BJ (cell line): ENCODE measurements around the gene C19orf25. TPM values are rescaled to one million over a fixed set of nuclear protein-coding genes. Genes with fewer than 3 reads are reported as not detected.

Source experiments
- CTCF ChIA-PET: fragments of 350-600 bp; formaldehyde crosslinking; extraction: SDS; loops from one replicate; lab custom pipeline; 2021; ENCODE audit warnings: antibody characterized with exemption, inconsistent platforms; lab: Yijun Ruan, JAX
- POLR2A ChIA-PET: fragments of 300-600 bp; sonication (Branson Sonifier 250); formaldehyde crosslinking; extraction: SDS; loops from one replicate; lab custom pipeline; 2021; ENCODE audit warnings: antibody characterized with exemption; lab: Charles Lee
- DNase-seq: peaks from one replicate; pipeline ENCODE4 v3.0.0-alpha.2; 2011; ENCODE audit warnings: low read depth
- H3K27me3 ChIP-seq: 2 replicates; pipeline ENCODE4 v1.6.0; 2011; ENCODE audit warnings: low read length; ENCODE audit not compliant: control insufficient read depth, insufficient read depth
- H3K36me3 ChIP-seq: 2 replicates; pipeline ENCODE4 v1.5.1; 2011; ENCODE audit warnings: low read length; ENCODE audit not compliant: control insufficient read depth, insufficient read depth
- H3K4me3 ChIP-seq: 2 replicates; pipeline ENCODE4 v1.5.1; 2011; ENCODE audit warnings: low read depth, mild to moderate bottlenecking, control low read depth, low read length
- CTCF ChIP-seq: IDR thresholded peaks from 2 replicates; pipeline ENCODE4 v1.5.1; 2011; ENCODE audit warnings: low read depth, mild to moderate bottlenecking, control low read depth, inconsistent platforms, low read length, moderate library complexity; ENCODE audit not compliant: insufficient read depth
- polyA plus RNA-seq: library from polyadenylated mRNA; depleted of rRNA; stranded (reverse); fragments of >200 nt; gene quantifications from 2 replicates; pipeline ENCODE4 v1.2.3, GENCODE V29; 2011

The C19orf25 gene
- polyA plus RNA-seq, 1 experiment = 32.6 TPM

- no peak for DNase-seq
- CTCF ChIA-PET = no interaction called here
- POLR2A ChIA-PET = no interaction called here
Measured at GRCh38 chr19:1487576-1488281, 8.7 kb upstream of the C19orf25 start.

GRCh38 chr19:1486720-1487575 lies 7.9 kb upstream of the C19orf25 start:
- TF ChIP-seq CTCF = no peak
- H3K4me3 ChIP-seq = no peak overlapping the region
- CTCF ChIA-PET = no interaction called here
- H3K27me3 ChIP-seq = peaks cover 4% of the 10 kb centered on the region
- POLR2A ChIA-PET = no interaction called here
- H3K36me3 ChIP-seq = no peaks in the 10 kb centered on the region
- no peak for DNase-seq

More at GRCh38 chr19:1487576-1488281, 8.7 kb upstream of the C19orf25 start:
- TF ChIP-seq CTCF = no peak
- no peaks in the 10 kb centered on the region for H3K36me3 ChIP-seq
- H3K4me3 ChIP-seq = no peak overlapping the region
- peaks cover 4% of the 10 kb centered on the region for H3K27me3 ChIP-seq

GRCh38 chr19:1483979-1484428 lies 5.0 kb upstream of the C19orf25 start:
- POLR2A ChIA-PET = no interaction called here
- H3K4me3 ChIP-seq = no peak overlapping the region
- H3K27me3 ChIP-seq = no peaks in the 10 kb centered on the region
- H3K36me3 ChIP-seq = no peaks in the 10 kb centered on the region
- no peak for TF ChIP-seq CTCF
- DNase-seq = no peak
- CTCF ChIA-PET = no interaction called here

DNA sequence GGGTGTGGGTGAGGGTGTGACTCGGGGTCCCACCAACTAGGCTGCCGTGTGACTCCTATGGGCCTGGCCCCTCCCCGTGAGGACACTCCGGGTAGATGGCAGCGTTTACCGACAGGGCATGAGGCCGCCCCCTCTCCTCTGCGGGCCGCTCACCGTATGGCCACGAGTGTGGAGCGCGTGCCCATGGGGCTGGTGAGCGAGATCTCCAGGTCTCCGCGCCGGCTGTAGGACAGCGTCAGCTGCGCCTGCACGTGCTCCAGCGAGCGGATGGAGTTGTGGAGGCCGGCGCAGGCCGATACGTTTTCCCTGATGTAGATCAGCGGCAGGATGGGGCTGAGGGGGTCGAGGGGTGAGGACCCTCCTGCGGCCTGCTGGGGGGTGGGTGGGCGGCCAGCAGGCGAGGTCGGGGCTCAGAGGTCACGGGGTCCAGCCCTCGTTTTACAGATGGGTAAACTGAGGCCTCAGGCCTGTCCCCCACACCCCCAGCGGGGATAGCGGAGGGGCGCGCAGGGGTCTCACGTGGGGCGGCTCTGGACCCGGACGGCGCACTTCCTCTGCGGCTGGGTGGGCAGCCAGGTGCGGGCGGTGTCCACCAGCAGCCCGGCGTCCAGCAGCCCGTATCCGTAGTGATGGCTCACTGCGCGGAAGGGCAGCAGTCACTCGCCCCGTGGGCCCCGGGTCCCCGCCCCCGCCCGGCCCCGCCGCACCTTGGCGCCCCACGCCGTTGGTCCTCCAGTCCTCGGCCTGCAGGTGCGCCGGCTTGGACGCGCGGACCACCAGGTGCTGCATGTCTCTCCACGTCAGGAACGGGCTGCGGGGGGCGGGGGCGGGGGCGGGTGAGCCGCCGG lies 4.3 kb upstream of the C19orf25 start:
- ChIA-PET POLR2A (no interaction called here), CTCF (no interaction called here)
- Histone ChIP-seq H3K4me3 (no peak overlapping the region), H3K27me3 (no peaks in the 10 kb centered on the region), H3K36me3 (no peaks in the 10 kb centered on the region)
- DNase-seq = no peak
- no peak for TF ChIP-seq CTCF
